HG02852 (cell line): ENCODE results near the gene SPATA13.

Experiments used
- ATAC-seq: cut with Tn5 transposase; IDR thresholded peaks from one replicate; pipeline ENCODE4 v1.9.1; 2021; ENCODE audit warnings: mild to moderate bottlenecking, moderate library complexity; ENCODE audit not compliant: unreplicated experiment

SPATA13 gene

DNA sequence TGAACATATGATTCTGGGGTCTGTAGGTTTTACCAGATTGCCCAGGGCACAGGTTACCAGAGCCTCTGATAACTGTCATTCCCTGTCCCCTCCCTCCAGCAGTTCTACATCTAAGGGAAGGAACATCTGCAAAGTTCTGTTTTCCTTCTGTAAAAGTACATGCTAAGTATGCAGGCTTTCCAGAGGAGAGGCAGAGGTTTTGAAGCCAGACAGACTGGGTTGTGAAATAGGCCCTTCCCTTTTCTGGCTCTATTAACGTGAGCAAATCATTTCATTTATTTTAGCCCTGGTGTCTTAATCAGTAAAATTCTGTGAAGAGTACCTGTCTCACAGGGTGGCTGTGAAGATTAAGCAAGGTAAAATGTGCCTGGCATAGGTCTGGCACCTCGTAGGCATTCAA lies 82.8 kb downstream of the SPATA13 start:
- no peak for ATAC-seq

DNA sequence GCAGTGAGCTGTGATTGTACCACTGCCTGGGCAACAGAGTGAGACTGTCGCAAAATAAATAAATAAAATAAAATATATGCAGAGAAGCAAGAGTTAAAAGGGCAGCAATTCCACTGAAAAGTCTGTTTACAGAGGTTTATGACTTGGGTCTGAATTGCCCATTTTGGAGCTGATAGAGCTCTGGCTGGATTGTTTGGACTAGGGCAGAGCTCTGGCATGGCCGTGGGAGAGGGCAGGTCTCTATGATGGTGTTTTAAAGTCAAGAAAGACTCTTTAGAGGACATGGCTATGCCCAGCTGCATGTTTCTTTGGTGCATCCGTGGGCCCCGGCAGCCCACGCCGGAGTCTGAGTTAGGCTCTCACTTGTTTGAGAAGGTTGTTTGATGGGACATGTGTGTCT lies 84.3 kb downstream of the SPATA13 start:
- no peak for ATAC-seq

- no peak for ATAC-seq
Measured at GRCh38 chr13:24247016-24247415, 86.5 kb downstream of the SPATA13 start.

DNA sequence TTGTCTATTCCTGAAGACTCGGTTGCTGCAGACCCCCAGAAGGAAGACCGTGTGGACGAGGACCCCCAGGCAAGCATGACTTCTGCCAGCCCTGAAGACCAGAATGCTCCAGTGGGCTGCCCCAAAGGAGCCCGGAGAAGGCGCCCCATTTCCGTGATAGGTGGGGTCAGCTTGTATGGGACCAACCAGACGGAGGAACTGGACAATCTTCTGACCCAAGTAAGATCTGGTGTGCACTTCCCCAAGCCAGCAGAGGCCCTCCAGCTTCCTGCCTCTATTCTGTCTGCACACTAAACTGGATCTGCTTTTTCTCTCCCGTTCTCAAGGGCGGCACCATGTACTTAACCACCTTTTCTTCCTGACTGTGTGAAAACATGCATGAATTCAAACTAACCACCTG lies 89.1 kb downstream of the SPATA13 start:
- no peak for ATAC-seq

GRCh38 chr13:24250376-24251057 lies 90.0 kb downstream of the SPATA13 start:
- no peak for ATAC-seq

GRCh38 chr13:24251525-24251924 lies 91.0 kb downstream of the SPATA13 start:
- ATAC-seq, result no peak

DNA sequence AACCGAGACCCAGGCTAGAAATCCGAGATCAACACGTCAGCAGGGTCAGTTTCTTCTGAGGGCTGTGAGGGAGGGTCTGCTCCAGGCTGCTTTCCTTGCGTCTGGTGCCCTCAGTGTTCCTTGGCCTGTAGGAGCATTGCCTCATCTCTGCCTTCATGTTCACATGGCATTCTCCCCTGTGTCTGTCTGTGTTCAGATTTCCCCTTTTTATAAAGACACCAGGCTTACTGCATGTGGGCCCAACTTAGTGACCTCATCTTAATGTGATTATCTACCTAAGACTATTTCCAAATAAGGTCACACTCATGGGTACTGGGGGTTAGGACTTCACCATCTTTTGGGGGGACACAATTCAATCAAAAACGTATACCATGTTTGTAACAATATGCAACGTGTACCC lies 91.6 kb downstream of the SPATA13 start:
- no peak for ATAC-seq

- ATAC-seq, result no peak
Measured at GRCh38 chr13:24253520-24254145, 93.1 kb downstream of the SPATA13 start.

- ATAC-seq, result no peak
Measured at GRCh38 chr13:24254146-24254841, 93.8 kb downstream of the SPATA13 start.

- no peak for ATAC-seq
Measured at GRCh38 chr13:24257497-24257896, 97.0 kb downstream of the SPATA13 start.

DNA sequence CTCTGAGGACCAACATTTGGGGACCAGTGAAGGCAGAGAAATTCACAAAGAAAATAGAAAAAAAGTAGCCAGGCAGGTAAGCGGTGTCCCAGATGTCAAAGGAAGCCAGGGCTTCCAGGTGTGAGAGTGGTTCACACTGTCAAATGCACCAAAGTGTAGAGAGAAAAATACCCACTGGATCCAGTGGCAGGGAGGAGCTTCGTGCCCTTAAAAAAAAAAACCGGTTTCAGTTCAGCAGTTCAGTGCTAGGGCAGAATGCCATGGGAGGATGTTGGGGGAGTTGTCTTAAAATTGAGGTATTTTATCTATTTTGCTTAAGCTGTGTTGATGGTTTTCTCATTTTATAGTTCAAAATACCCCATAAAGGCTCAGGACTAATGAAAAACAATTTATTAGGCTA lies 101.0 kb downstream of the SPATA13 start:
- ATAC-seq, result no peak

GRCh38 chr13:24263632-24264031 lies 103.1 kb downstream of the SPATA13 start:
- no peak for ATAC-seq

GRCh38 chr13:24264976-24265375 lies 104.5 kb downstream of the SPATA13 start:
- ATAC-seq, result no peak

DNA sequence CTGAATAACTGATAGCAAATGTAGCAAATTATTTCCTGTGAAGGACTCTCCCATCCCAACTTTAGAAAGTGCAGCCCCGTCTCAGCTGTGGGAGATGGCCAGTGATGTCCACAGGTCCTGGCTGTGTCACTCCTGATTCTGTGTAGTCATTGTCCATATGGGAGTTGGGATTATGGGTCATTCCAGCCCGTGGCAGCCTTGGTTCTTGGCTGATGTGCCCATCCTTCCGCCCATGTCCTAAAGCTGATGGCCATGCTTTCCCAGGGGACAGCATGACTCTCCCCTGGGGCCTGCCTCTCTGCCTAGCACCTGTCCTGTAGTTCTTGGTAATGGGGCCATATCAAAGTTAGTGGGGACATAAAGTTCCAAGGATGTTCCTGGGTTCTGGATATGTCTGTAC lies 104.9 kb downstream of the SPATA13 start:
- ATAC-seq, result no peak

- ATAC-seq, result no peak
Measured at GRCh38 chr13:24267274-24267673, 106.8 kb downstream of the SPATA13 start.

GRCh38 chr13:24267801-24268200 lies 107.3 kb downstream of the SPATA13 start:
- ATAC-seq, result no peak

- ATAC-seq, result no peak
Measured at GRCh38 chr13:24269821-24270220, 109.3 kb downstream of the SPATA13 start.

- ATAC-seq, result peak; percentile 49
Measured at GRCh38 chr13:24270639-24271141, 110.2 kb downstream of the SPATA13 start.

GRCh38 chr13:24271231-24271600 lies 110.7 kb downstream of the SPATA13 start:
- ATAC-seq, result no peak

DNA sequence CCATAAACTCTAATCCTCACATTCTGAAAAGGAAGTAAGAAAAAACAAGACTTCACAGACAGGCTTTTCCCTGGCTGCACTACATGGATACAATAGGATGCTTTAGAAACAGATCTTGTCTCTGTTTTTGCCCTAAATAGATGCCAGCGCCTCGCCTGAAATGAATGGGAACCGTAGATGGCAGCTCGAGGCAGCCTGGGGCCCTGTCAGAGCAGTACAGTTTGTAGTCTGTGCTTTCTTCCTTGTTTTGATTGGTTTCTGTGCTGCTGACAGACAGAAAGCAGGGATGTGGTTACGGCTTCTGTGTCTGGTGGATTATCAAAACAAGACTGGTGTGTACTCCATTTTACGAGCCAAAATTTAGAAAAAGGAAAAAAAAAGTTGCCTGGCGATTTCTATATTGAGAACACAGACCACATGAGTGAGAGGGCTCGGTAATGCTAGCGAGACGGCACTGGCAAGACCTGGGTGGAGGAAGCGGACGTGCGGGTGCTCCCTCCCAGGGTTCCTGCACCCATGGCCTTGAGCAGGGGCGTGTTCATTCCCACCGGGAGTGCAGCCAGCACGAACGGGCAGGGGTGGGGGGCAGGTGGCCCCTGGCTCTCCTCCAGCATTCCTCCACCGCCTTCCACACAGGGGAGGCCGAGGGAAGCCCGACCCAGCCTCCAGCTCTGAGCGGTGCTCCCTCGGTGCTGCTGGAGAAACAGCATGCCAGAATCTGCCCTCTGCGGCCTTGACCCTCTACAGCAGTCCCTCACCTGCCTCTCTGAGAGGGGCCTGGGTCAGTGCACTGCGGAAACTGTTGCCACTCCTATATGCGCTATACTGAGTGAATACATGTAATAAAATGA lies 111.3 kb downstream of the SPATA13 start:
- ATAC-seq, result peak; percentile 47
